Measurements from ENCODE around the gene RTL10.

RTL10 gene

DNA sequence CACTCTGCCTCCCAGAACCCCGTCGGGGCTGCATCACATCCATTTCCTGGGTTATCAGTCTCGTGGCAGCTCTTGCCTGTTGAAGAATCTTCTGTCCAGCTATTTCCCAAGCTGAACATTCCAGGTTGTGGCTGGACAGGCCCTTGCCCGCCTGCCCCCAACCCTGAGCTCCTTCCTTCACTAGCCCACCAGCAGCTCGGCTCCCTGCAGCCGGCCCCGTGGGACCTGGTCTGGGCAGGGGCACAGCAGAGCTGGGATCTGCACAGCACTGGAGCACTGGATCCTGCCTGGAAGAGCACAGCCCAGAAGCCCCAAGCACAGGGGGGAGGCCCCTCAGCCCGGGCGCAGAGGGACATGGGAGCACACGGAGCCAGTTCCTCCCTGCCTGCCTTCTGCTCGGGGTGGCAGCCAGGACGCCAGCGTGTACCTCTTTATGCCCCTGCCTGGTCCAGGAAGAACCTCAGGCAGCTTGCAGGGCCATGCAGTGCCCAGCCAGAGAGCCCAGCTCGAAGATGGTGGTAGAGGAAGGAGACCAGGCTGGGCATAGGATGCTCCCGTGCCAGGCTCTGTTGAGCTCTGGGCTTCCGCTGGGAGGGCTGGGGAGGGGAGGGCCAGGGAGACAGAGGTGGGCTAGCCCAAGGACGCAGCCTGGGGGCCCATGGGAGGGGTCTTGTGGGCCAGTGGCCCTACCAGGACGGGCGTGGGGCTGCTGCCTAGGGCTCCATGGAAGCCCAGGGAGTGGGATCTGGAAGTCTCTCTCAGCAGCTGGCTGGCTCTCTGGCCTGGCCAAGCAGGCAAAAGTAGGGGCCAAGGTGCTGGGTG lies 16.6 kb upstream of the RTL10 start:
- TF ChIP-seq, protein P1, sequence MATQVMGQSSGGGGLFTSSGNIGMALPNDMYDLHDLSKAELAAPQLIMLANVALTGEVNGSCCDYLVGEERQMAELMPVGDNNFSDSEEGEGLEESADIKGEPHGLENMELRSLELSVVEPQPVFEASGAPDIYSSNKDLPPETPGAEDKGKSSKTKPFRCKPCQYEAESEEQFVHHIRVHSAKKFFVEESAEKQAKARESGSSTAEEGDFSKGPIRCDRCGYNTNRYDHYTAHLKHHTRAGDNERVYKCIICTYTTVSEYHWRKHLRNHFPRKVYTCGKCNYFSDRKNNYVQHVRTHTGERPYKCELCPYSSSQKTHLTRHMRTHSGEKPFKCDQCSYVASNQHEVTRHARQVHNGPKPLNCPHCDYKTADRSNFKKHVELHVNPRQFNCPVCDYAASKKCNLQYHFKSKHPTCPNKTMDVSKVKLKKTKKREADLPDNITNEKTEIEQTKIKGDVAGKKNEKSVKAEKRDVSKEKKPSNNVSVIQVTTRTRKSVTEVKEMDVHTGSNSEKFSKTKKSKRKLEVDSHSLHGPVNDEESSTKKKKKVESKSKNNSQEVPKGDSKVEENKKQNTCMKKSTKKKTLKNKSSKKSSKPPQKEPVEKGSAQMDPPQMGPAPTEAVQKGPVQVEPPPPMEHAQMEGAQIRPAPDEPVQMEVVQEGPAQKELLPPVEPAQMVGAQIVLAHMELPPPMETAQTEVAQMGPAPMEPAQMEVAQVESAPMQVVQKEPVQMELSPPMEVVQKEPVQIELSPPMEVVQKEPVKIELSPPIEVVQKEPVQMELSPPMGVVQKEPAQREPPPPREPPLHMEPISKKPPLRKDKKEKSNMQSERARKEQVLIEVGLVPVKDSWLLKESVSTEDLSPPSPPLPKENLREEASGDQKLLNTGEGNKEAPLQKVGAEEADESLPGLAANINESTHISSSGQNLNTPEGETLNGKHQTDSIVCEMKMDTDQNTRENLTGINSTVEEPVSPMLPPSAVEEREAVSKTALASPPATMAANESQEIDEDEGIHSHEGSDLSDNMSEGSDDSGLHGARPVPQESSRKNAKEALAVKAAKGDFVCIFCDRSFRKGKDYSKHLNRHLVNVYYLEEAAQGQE (IDR thresholded peaks at IDR 0.05; ENCODE audit: low read depth), result no peak
- TF ChIP-seq FOXM1 (IDR thresholded peaks at IDR 0.05; ENCODE audit: borderline replicate concordance, low read depth) (no peak), TAF1 (IDR thresholded peaks at IDR 0.05; ENCODE audit: low read depth) (no peak), EGR1 (IDR thresholded peaks at IDR 0.05) (no peak), CREB1 (IDR thresholded peaks at IDR 0.05; ENCODE audit: low read depth) (no peak)
- TF ChIP-seq, protein P2, sequence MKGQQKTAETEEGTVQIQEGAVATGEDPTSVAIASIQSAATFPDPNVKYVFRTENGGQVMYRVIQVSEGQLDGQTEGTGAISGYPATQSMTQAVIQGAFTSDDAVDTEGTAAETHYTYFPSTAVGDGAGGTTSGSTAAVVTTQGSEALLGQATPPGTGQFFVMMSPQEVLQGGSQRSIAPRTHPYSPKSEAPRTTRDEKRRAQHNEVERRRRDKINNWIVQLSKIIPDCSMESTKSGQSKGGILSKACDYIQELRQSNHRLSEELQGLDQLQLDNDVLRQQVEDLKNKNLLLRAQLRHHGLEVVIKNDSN (IDR thresholded peaks at IDR 0.05), result no peak

- TF ChIP-seq TAF1 (IDR thresholded peaks at IDR 0.05; ENCODE audit: low read depth), result no peak
- TF ChIP-seq YY1 (IDR thresholded peaks at IDR 0.05; ENCODE audit: low read depth), result no peak
- TF ChIP-seq, protein P2 (IDR thresholded peaks at IDR 0.05), result no peak
- no peak for TF ChIP-seq TCF12 (IDR thresholded peaks at IDR 0.05; ENCODE audit: low read depth)
- TF ChIP-seq RAD21 (IDR thresholded peaks at IDR 0.05; ENCODE audit: low read depth), result no peak
- no peak for TF ChIP-seq ZBTB7A (IDR thresholded peaks at IDR 0.05; ENCODE audit: low read depth)
- TF ChIP-seq, protein P1 (IDR thresholded peaks at IDR 0.05; ENCODE audit: low read depth), result no peak
- TF ChIP-seq CREB1 (IDR thresholded peaks at IDR 0.05; ENCODE audit: low read depth), result no peak
- no peak for TF ChIP-seq FOXM1 (IDR thresholded peaks at IDR 0.05; ENCODE audit: borderline replicate concordance, low read depth)
- no peak for TF ChIP-seq CEBPB (IDR thresholded peaks at IDR 0.05)
- no peak for TF ChIP-seq EGR1 (IDR thresholded peaks at IDR 0.05)
- TF ChIP-seq MAX (IDR thresholded peaks at IDR 0.05), result no peak
- TF ChIP-seq NFIC (IDR thresholded peaks at IDR 0.05), result no peak
- no peak for TF ChIP-seq TEAD4 (IDR thresholded peaks at IDR 0.05)
- TF ChIP-seq EP300 (IDR thresholded peaks at IDR 0.05; ENCODE audit: borderline replicate concordance), result no peak
These were observed 15.7 kb upstream of the RTL10 start for GRCh38 chr22:19870153-19871022.

GRCh38 chr22:19869497-19870152 lies 15.0 kb upstream of the RTL10 start:
- TF ChIP-seq TEAD4 (IDR thresholded peaks at IDR 0.05), result no peak
- no peak for TF ChIP-seq YY1 (IDR thresholded peaks at IDR 0.05; ENCODE audit: low read depth)
- TF ChIP-seq RAD21 (IDR thresholded peaks at IDR 0.05; ENCODE audit: low read depth), result peak; percentile 21; the same call in 1 of the 2 replicates

DNA sequence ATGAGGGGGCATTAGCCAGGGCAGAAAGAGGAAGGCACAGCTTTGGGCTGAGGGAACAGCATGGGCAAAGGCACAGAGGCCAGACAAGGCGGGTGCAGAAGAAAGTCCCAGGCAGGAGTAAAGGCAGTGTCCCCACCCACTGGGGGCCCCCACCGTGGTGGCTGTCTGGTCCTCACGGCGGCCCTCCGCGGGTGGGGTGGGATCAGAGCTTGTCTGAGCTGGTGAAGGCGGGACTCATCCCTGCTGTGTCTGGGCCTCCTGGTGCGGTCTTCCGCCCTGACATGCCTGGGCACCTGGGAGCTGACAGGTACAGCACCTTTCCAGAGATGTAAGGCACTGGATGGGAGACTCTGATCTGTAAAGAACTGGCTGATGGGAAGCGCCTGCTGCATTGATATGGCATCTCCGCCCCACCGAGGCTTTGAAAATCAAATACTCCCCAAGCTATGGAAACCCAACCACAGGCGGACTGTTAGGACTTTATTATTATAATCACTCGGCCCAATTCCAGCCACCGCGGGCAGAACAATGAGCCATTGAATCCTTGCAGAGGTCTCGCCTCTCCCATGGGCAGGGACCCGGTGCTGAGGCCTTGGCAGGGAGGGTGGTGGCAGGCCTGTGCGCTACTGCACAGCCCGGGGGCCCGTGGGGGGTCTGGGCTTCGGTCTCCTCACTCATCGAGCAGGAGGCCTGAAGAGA lies 14.2 kb upstream of the RTL10 start:
- no peak for TF ChIP-seq TCF12 (IDR thresholded peaks at IDR 0.05; ENCODE audit: low read depth)
- no peak for TF ChIP-seq NFIC (IDR thresholded peaks at IDR 0.05)
- TF ChIP-seq TAF1 (IDR thresholded peaks at IDR 0.05; ENCODE audit: low read depth), result no peak
- TF ChIP-seq FOXM1 (IDR thresholded peaks at IDR 0.05; ENCODE audit: borderline replicate concordance, low read depth), result no peak
- no peak for TF ChIP-seq YY1 (IDR thresholded peaks at IDR 0.05; ENCODE audit: low read depth)
- no peak for TF ChIP-seq TEAD4 (IDR thresholded peaks at IDR 0.05)

- TF ChIP-seq YY1 (IDR thresholded peaks at IDR 0.05; ENCODE audit: low read depth), result no peak
- peak; percentile 14; the same call in 1 of the 2 replicates for TF ChIP-seq RAD21 (IDR thresholded peaks at IDR 0.05; ENCODE audit: low read depth)
These were observed 13.7 kb upstream of the RTL10 start for GRCh38 chr22:19868333-19868732.

Measured in Ishikawa (cell line).